Middle frontal gyrus (tissue), 1 donor: ENCODE measurements around the gene NME5.
"Not testable (repeated sequence)": the region's sequence is repeated elsewhere in the genome, so short reads cannot be mapped to it uniquely, and the experiment has no call there.

Experiments used
- DNase-seq: peaks from one replicate; pipeline ENCODE4 v3.0.0-alpha.2; 2015; ENCODE audit warnings: low spot score; ENCODE audit errors: extremely low spot score

The NME5 gene

GRCh38 chr5:138138949-138139780 is at the start of gene NME5:
NME5 (minus strand) TSS chr5:138139428; CDS start chr5:138138780, 648 bp downstream.
- peak; percentile 60 for DNase-seq

- no peak for DNase-seq
Measured at GRCh38 chr5:138188626-138189025, 49.4 kb upstream of the NME5 start.

- DNase-seq = no peak
Measured at GRCh38 chr5:138186002-138186447, 46.8 kb upstream of the NME5 start.

- no peak for DNase-seq
Measured at GRCh38 chr5:138182808-138183207, 43.6 kb upstream of the NME5 start.

GRCh38 chr5:138180841-138181240 is 41.6 kb upstream of the NME5 start:
- DNase-seq = no peak

- DNase-seq = no peak
Measured at GRCh38 chr5:138180183-138180782, 41.1 kb upstream of the NME5 start.

- DNase-seq = no peak
Measured at GRCh38 chr5:138179277-138179857, 40.1 kb upstream of the NME5 start.

GRCh38 chr5:138178516-138179276 is 39.5 kb upstream of the NME5 start, which contains the start of the genes BRD8 and KIF20A:
BRD8 (minus strand) TSS chr5:138178630; CDS start chr5:138178614, 16 bp downstream.
KIF20A (plus strand) TSS chr5:138179112; CDS start chr5:138179681, 569 bp downstream.
- DNase-seq = peak; percentile 94

GRCh38 chr5:138177941-138178515 is 38.8 kb upstream of the NME5 start:
- DNase-seq = no peak

GRCh38 chr5:138170299-138170698 is 31.1 kb upstream of the NME5 start:
- no peak for DNase-seq

- no peak for DNase-seq
Measured at GRCh38 chr5:138169124-138169523, 29.9 kb upstream of the NME5 start.

- no peak for DNase-seq
Measured at GRCh38 chr5:138163721-138164120, 24.5 kb upstream of the NME5 start.

GRCh38 chr5:138160706-138161105 is 21.5 kb upstream of the NME5 start:
- DNase-seq = no peak

GRCh38 chr5:138159666-138160065 is 20.4 kb upstream of the NME5 start:
- DNase-seq = no peak

GRCh38 chr5:138157626-138158025 is 18.4 kb upstream of the NME5 start:
- no peak for DNase-seq

GRCh38 chr5:138155977-138156376 is 16.7 kb upstream of the NME5 start:
- DNase-seq = not testable (repeated sequence)

- DNase-seq = no peak
Measured at GRCh38 chr5:138149530-138149929, 10.3 kb upstream of the NME5 start.

GRCh38 chr5:138148811-138149210 is 9.6 kb upstream of the NME5 start:
- no peak for DNase-seq

- DNase-seq = not testable (repeated sequence)
Measured at GRCh38 chr5:138143578-138143977, 4.3 kb upstream of the NME5 start.

- no peak for DNase-seq
Measured at GRCh38 chr5:138141734-138142133, 2.5 kb upstream of the NME5 start.

GRCh38 chr5:138140268-138140667 is 1.0 kb upstream of the NME5 start:
- no peak for DNase-seq
